Parathyroid adenoma (tissue), 2 donors: ENCODE measurements around the gene BDH2.

Experiments used
- H2AFZ ChIP-seq: fragments of 300-600 bp; sonication (generic); one replicate; pipeline ENCODE4 v1.7.0; 2017; ENCODE audit warnings: antibody characterized with exemption, mild to moderate bottlenecking
- H3K27ac ChIP-seq: fragments of 300-600 bp; sonication (generic); one replicate; pipeline ENCODE4 v1.7.0; 2017
- H3K27me3 ChIP-seq: fragments of 300-600 bp; sonication (generic); one replicate; pipeline ENCODE4 v1.7.0; 2017; ENCODE audit warnings: low read length; ENCODE audit not compliant: control insufficient read depth, insufficient read depth
- H3K36me3 ChIP-seq: fragments of 300-600 bp; sonication (generic); one replicate; pipeline ENCODE4 v1.7.0; 2017; ENCODE audit warnings: low read length; ENCODE audit not compliant: control insufficient read depth, insufficient read depth
- H3K4me1 ChIP-seq: fragments of 300-600 bp; sonication (generic); one replicate; pipeline ENCODE4 v1.7.0; 2017; ENCODE audit warnings: control low read depth
- H3K4me2 ChIP-seq: fragments of 300-600 bp; sonication (generic); one replicate; pipeline ENCODE4 v1.7.0; 2017; ENCODE audit warnings: low read length
- H3K4me3 ChIP-seq: fragments of 300-600 bp; sonication (generic); one replicate; pipeline ENCODE4 v1.7.0; 2017; ENCODE audit warnings: low read depth, low read length
- H3K79me2 ChIP-seq: fragments of 300-600 bp; sonication (generic); one replicate; pipeline ENCODE4 v1.7.0; 2017; ENCODE audit warnings: control low read depth
- H3K9ac ChIP-seq: fragments of 300-600 bp; sonication (generic); one replicate; pipeline ENCODE4 v1.7.0; 2017; ENCODE audit warnings: mild to moderate bottlenecking
- H3K9me3 ChIP-seq: fragments of 300-600 bp; sonication (generic); one replicate; pipeline ENCODE4 v1.7.0; 2017; ENCODE audit warnings: low read length; ENCODE audit not compliant: control insufficient read depth
- TF ChIP-seq, protein P1 (sequence below): fragments of 300-600 bp; sonication (generic); IDR thresholded peaks from one replicate; pipeline ENCODE4 v1.7.0; 2017; ENCODE audit warnings: antibody characterized with exemption, mild to moderate bottlenecking
- donor health status: primary hyperparathyroidism.

Gene BDH2

DNA sequence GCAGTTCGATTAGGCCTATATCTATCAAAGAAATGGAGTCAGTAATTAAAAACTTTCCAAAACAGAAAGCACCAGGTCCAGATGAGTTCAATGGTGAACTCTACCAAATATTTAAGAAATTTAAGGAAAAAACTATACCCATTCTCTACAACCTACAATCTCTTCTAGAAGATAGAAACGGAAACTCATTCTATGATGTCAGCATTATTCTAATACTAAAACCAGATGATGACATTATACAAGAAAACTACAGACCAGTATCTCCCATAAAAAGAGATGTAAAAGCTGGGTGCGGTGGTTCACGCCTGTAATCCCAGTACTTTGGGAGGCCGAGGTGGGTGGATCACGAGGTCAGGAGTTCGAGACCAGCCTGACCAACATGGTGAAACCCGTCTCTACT lies 29.5 kb upstream of the BDH2 start:
- Histone ChIP-seq H3K79me2 (no peaks in the 10 kb centered on the region), H2AFZ (no peak overlapping the region), H3K9me3 (no peaks in the 10 kb centered on the region), H3K4me1 (no peaks in the 10 kb centered on the region), H3K36me3 (no peaks in the 10 kb centered on the region), H3K27me3 (no peaks in the 10 kb centered on the region), H3K4me2 (no peak overlapping the region), H3K9ac (no peak overlapping the region), H3K27ac (no peak overlapping the region), H3K4me3 (no peak overlapping the region)
- TF ChIP-seq, protein P1, sequence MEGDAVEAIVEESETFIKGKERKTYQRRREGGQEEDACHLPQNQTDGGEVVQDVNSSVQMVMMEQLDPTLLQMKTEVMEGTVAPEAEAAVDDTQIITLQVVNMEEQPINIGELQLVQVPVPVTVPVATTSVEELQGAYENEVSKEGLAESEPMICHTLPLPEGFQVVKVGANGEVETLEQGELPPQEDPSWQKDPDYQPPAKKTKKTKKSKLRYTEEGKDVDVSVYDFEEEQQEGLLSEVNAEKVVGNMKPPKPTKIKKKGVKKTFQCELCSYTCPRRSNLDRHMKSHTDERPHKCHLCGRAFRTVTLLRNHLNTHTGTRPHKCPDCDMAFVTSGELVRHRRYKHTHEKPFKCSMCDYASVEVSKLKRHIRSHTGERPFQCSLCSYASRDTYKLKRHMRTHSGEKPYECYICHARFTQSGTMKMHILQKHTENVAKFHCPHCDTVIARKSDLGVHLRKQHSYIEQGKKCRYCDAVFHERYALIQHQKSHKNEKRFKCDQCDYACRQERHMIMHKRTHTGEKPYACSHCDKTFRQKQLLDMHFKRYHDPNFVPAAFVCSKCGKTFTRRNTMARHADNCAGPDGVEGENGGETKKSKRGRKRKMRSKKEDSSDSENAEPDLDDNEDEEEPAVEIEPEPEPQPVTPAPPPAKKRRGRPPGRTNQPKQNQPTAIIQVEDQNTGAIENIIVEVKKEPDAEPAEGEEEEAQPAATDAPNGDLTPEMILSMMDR = no peak

DNA sequence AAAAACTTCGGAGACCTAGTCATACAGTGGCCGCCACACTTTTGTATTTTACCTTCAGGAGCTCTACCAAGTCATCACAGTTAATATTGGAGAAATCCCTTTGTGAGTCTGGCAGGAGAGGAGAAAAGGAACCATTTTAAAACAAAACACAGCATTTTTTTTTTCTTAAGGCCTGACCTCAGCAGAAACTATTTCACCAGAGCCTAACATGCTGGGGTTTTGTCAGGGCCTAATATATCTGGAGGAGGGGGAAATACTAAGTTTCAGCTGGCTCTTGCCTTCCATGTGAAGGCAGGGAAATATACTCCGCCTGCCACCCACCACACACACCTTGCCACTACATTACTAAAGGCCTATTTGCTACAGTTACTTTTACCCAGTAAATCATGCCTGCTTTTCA lies 26.5 kb upstream of the BDH2 start:
- H2AFZ ChIP-seq = no peak overlapping the region
- TF ChIP-seq, protein P1 = no peak
- H3K4me2 ChIP-seq = no peak overlapping the region
- no peak overlapping the region for H3K4me3 ChIP-seq
- no peaks in the 10 kb centered on the region for H3K36me3 ChIP-seq
- no peak overlapping the region for H3K9ac ChIP-seq
- no peaks in the 10 kb centered on the region for H3K79me2 ChIP-seq
- no peaks in the 10 kb centered on the region for H3K4me1 ChIP-seq
- H3K9me3 ChIP-seq = no peaks in the 10 kb centered on the region
- no peaks in the 10 kb centered on the region for H3K27me3 ChIP-seq
- no peak overlapping the region for H3K27ac ChIP-seq

DNA sequence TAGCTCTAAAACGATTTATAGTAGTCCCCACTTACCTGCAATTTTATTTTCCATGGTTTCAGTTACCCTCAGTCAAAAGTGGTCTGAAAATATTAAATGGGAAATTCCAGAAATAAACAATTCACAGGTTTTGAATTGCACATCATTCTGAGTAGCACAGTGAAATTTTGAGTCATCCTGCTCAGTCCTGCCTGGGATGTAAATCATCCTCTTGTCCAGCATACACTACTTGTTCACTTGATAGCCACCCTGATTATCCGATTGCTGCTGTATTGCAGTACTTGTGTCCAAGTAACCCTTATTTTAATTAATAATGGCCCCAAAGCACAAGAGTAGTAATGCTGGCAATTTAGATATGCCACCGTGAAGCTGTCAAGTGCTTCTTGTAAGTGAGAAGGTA lies 23.5 kb upstream of the BDH2 start:
- Histone ChIP-seq H3K36me3 (no peaks in the 10 kb centered on the region), H3K4me3 (no peak overlapping the region), H3K4me1 (no peaks in the 10 kb centered on the region), H3K9me3 (no peaks in the 10 kb centered on the region), H2AFZ (no peak overlapping the region), H3K27me3 (no peaks in the 10 kb centered on the region), H3K79me2 (no peaks in the 10 kb centered on the region), H3K9ac (no peak overlapping the region), H3K4me2 (no peak overlapping the region), H3K27ac (no peak overlapping the region)
- TF ChIP-seq, protein P1 = no peak

DNA sequence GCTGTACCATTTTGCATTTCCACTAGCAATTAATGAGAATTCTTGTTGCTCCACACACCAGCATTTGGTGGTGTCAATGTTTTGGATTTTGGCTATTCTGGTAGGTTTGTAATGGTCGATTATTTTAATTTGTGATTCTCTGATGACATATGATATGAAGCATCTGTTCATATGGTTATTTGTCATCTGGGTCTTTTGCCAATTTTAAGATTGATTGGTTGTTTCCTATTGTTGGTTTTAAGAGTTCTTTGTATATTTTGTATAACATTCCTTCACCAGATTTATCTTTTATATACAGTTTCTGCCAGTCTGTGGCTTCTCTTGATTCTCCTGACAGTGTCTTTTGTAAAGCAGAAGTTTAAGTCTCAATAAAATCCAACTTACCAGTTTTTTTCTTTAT lies 18.5 kb upstream of the BDH2 start:
- Histone ChIP-seq H3K9me3 (no peaks in the 10 kb centered on the region), H3K4me2 (no peak overlapping the region), H2AFZ (no peak overlapping the region), H3K9ac (no peak overlapping the region), H3K4me3 (no peak overlapping the region), H3K27me3 (no peaks in the 10 kb centered on the region), H3K4me1 (no peaks in the 10 kb centered on the region), H3K79me2 (no peaks in the 10 kb centered on the region), H3K27ac (no peak overlapping the region), H3K36me3 (no peaks in the 10 kb centered on the region)
- TF ChIP-seq, protein P1 = no peak

DNA sequence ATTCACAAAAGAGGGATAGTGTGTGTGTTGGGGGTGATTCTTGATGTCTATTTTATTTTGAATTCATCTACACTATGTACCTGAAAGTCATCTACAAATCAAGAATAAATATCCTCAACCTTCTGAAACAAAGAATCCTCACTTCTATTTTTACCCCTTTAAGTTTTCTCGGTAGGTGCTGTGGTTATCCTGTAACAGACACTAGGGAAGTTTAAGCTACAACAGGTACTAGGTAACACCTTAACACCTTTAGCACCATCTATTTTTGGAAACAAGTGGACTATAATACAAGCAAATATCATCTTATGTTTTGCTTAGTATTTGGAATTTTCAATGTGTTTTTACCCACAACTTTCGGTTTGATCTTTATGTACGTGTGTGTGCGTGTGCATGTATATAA lies 12.0 kb upstream of the BDH2 start:
- no peaks in the 10 kb centered on the region for H3K9me3 ChIP-seq
- H3K36me3 ChIP-seq = no peaks in the 10 kb centered on the region
- H3K9ac ChIP-seq = no peak overlapping the region
- no peak overlapping the region for H3K4me3 ChIP-seq
- no peaks in the 10 kb centered on the region for H3K79me2 ChIP-seq
- H3K4me2 ChIP-seq = no peak overlapping the region
- H3K27ac ChIP-seq = no peak overlapping the region
- no peak overlapping the region for H2AFZ ChIP-seq
- H3K27me3 ChIP-seq = no peaks in the 10 kb centered on the region
- TF ChIP-seq, protein P1 = no peak
- H3K4me1 ChIP-seq = no peaks in the 10 kb centered on the region
